ENCODE measurements around the gene DOP1A.

DNA sequence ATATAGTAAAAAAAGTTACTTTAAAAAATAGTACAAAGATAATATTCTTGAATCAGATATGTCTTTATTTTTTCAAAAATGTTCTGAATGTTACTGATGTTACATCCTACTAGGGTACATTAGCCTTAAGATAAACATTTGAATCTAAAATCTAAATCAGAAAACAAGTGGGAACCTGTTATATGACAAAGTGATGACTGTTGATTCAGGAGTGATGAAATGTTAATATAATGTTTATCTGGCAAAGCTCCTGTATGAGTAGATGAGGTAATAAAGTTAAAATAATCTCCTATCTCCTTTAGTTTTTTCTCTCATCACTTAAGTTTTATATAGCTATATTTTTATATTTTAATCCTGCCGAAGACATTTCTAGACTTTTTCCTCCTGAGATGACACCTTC, 4.2 kb downstream of the DOP1A start:
- no peak for TF ChIP-seq CTCF (conservative IDR thresholded peaks at IDR 0.05 in 1 of 2, IDR thresholded peaks at IDR 0.05 in 1 of 2; ENCODE audit: extremely low read depth in 1 of 2, insufficient read depth in 1 of 2, low read depth in 1 of 2, low read length in 2 of 2)
- no peak for TF ChIP-seq EZH2 (IDR thresholded peaks at IDR 0.05; ENCODE audit: borderline replicate concordance, low read length)

Data from mammary epithelial cell (primary cell).